ENCODE data around the gene OR51M1.
"Not testable (repeated sequence)": the region's sequence is repeated elsewhere in the genome, so short reads cannot be mapped to it uniquely, and the experiment has no call there.

OR51M1 gene, protein sequence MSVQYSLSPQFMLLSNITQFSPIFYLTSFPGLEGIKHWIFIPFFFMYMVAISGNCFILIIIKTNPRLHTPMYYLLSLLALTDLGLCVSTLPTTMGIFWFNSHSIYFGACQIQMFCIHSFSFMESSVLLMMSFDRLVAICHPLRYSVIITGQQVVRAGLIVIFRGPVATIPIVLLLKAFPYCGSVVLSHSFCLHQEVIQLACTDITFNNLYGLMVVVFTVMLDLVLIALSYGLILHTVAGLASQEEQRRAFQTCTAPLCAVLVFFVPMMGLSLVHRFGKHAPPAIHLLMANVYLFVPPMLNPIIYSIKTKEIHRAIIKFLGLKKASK

DNA sequence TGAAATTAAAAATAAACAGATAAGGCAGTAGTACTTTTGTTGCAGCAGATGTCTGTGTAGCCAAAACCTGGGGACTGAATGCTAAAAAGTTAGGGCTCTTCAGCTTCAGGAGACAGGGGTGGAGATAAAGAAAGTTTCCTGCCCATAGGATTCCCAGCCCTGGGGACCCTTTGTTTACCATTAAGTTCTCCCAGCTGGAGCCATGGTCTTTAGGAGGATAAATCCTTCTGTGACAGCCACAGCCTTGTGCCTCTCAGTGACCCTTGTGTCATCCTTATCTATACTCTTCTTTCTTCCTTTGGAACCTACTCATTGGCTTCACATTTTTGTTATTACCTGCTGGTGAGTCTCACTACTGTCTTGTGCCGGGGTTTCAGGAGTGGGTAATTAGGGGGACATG lies at the start of gene OR51M1:
Gene OR51M1, plus strand, starts transcription at position 237 of the 400 bp plus-strand sequence. CDS start 5,587 bp downstream, outside the sequence.
- DNase-seq (ENCODE audit: low read depth in 2 of 2): no peak

DNA sequence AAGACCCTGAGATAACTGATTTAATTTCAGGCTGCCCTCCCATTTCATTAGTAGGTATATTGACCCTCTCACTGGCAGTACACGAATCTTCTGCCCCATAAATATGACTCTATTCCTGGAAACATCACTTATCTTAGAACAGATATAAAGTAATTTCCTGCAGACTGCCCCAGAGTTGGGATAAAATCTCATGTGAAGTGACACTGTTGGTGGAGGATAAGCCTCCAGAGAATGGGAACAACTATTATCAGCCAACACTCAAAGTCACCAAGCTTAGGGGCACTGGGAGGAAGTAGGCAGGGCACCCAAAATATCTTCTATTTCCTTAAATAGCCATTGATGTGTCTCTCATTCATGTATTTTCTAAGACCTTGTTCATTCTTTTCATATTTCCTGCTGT lies 48.4 kb upstream of the OR51M1 start:
- DNase-seq (ENCODE audit: low read depth in 2 of 2): no peak

DNA sequence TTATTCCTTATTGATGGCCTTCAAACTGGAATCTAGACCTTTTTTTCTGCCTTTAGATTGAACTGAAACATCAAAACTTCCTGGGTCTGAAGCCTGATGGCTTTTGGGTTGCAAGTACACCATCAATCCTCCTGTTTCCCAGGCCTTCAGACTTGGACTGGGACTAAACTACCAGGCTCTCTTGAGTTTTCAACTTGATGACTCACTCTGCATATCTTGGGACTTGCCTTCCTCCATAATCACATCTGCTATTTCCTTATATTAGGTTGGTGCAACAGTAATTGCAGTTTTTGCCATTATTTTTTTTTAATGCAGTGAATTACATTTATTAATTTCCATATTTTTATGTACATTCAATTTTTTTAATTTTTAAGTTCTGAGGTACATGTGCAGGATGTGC lies 47.3 kb upstream of the OR51M1 start:
- DNase-seq (ENCODE audit: low read depth in 2 of 2): no peak

DNA sequence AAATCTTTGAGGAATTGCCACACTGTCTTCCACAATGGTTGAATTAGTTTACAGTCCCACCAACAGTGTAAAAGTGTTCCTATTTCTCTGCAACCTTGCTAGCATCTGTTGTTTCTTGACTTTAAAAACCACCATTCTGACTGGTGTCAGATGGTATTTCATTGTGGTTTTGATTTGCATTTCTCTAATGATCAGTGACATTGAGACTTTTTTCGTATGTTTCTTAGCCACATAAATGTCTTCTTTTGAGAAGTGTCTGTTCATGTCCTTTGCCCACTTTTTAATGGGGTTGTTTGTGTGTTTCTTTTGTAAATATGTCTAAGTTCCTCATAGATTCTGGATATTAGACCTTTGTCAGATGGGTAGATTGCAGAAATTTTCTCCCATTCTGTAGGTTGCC lies 46.4 kb upstream of the OR51M1 start:
- DNase-seq (ENCODE audit: low read depth in 2 of 2): not testable (repeated sequence)

DNA sequence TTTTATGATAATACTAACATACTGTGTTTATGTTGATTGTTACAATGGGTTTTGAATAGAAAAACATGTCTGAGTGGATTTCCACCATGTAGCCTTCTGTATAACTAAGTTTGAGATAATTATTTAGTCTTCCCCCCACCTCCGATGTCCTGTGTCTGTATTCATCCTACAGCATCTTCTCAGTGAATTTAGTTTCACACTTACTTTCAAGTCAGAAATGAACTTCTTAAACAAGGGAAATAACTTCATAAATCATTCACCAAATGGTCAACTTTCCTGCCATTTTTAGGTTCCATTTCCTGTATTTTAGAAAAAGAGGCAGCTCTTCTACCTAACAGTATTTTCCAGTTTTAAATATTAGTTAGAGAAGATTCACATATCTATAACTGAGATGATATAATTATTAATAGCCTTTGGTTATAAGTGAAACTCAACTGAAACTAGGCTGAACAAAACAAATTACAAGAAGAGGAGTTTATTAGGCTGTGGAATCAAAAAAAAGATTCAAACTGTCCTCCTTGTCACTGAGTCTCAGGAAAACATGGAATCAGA lies 43.8 kb upstream of the OR51M1 start:
- DNase-seq (ENCODE audit: low read depth in 2 of 2): no peak

DNA sequence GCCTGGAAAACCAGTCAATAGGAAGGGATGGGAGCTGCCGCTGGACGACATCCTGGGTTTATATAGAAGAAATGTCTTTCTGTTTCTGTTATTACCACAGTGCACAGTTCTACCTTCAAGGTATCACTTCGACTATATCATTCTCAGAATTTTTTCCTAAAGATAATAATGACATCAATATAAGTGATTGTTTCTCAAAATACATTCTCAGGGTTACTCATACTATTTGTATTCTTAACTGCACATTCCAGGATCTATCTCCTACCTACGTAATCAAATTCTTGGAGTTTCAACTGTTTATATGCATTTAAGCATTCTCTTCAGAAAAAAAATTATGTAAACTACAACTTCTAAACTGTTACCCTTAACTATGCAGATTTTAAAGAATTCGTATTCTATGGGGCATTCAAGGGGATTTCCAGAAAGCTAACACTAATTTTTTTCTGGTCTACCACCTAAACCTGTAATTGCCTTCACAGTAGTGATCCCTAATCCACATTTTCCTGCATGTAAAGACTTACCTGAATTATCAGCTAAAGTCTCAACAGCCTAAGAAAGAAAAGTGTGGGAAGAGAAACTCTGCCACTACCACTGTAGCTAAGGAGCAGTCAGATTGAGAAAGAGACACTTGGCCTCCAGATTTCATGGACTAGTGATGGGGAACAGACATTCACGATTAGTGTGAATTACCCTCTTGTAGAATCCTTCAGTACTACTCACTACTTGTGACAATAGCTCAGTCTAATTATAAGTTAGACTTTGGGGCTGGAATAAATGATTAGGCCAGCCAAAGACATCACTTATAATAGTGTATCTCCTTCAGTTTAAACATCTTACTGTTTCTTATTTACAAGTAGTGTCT lies 39.9 kb upstream of the OR51M1 start, which contains the start of gene OR51B5:
Gene OR51B5, minus strand, starts transcription at position 51 of the 862 bp plus-strand sequence. Its CDS starts 0 bp downstream, at position 51.
- DNase-seq (ENCODE audit: low read depth in 2 of 2): no peak

DNA sequence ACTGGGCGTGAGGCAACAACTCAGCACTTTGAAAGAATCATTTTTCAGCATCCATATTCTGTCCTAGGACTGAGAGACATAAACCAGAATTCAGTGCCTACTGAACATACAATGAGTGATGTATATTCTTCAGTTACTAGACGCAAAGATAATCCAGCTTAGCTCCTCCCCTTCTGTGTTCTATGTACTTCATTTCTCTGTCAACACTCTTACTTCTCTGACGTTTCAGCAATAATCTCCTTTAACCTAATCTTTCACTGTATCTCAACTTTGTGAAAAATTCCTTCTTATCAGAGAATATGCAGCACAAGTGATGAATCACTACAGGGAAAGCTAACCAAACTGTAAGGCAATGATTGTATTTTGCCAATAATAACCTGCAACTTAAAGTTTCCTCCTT lies 37.8 kb upstream of the OR51M1 start:
- DNase-seq (ENCODE audit: low read depth in 2 of 2): no peak

DNA sequence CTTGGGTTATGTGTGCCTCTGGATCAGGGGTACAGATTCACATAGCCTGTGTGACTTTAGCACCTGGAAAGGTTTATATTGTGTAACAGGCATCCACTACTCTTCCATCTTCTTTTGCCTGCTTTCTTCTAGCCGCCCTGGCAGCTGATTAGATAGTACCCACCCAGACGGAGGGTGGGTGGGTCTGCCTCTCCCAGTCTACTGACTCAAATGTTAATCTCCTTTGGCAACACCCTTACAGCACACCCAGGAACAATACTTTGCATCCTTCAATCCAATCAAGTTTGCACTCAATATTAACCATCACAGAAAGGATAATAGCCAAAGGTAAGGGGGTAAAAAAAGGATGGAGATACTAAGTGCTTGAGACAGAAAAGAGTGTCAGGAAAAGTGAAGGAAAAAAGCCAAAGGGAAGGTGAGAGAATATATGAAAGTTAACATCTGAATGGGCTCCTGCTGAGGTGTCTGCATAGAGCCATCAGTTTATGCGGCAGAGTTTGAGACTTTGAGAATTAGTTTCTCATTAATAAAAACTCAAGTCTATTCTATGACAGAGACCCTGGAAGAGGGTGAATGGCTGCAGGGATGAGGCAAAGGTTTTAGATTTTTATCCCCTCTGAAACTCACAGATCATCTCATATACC lies 34.9 kb upstream of the OR51M1 start:
- DNase-seq (ENCODE audit: low read depth in 2 of 2): no peak

DNA sequence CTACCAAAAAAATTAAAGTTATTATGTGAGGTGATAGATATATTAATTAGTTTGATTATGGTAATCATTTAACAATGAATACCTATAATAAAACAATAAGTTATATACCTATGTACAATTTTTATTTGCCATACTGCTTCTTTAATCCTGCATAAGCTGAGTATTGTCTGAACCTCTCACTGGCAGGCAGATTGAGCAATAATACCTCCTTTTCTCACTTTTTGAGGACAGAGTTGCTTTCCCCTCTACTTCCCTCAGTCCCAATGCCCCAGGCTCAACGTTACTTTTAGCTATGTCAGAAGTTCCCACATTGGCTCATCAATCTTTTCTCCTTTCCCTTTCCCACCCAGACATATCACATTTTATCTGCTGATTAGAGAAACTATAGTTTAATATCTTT lies 34.1 kb upstream of the OR51M1 start:
- DNase-seq (ENCODE audit: low read depth in 2 of 2): no peak

DNA sequence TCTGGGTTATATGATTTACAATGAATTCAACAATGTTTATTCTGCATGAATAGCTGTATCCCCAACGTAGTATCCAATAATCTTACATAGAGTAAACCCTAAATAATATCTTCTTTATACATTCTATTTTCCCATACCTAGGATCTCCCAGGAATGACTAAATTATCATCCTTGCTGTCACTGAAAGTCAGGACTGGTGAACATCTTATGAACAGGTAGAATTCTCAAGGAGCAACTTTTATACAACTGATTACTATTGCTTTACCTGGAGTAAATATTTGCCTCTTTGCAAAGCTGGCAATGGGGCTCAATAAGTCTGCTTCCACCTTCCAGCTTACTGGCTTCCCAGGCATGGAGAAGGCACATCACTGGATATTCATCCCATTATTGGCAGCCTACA lies 32.4 kb upstream of the OR51M1 start, which contains the start of gene OR51B6:
Gene OR51B6, plus strand, starts transcription at position 301 of the 400 bp plus-strand sequence. Its CDS starts 0 bp downstream, at position 301.
- DNase-seq (ENCODE audit: low read depth in 2 of 2): no peak

DNA sequence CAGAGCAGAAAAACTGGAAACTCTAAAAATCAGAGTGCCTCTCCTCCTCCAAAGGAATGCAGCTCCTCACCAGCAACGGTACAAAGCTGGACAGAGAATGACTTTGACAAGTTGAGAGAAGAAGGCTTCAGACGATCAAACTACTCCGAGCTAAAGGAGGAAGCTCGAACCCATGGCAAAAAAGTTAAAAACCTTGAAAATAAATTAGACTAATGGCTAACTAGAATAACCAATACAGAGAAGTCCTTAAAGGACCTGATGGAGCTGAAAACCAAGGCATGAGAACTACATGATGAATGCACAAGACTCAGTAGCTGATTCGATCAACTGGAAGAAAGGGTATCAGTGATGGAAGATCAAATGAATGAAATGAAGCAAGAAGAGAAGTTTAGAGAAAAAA lies 27.6 kb upstream of the OR51M1 start:
- not testable (repeated sequence) for DNase-seq (ENCODE audit: low read depth in 2 of 2)

DNA sequence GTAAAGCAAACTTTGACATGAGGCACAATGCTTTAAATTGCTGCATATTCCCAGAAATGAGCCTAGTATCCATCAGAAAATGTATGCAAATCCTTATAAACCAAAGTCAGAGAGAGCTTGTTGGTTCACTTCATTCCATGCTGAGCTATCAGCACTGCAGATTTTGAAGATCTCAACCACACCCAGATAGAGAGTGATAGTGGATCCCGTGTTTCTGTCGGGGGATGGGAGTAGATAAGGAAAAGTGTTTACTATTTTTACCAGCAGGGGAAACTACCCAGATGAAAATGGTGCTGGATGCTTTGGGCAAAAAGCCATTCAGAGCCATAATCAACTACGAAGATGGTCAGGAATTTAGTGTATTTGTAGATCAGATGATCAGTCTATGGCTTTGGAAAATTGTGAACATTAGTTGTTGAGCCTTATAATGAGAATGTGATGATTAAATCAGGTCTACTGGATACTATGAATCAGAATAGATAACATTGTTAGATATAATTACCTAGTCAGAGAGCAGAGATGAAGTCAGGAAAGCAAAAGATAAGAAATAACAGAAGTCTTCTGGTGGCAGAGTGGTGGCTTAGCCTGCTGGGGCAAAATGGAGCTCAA lies 21.5 kb upstream of the OR51M1 start:
- no peak for DNase-seq (ENCODE audit: low read depth in 2 of 2)

DNA sequence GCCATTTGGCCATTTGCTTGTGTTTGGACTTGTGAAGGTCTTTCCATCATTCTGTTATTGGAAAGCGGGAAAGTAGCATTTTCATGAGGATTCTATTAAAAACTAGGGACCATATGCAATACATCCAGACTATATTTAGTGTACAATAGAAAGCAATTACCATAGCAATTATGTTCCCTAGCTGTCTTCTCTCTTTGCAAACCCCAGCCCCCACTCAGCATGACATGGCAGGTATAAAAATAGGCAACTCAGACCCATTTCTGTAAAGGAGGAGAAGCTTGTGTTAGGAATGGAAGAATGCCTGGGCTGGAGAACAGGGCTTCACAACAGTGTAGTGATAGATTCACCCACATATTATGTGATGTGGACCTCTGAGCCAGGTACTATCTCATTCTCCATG lies 19.9 kb upstream of the OR51M1 start:
- DNase-seq (ENCODE audit: low read depth in 2 of 2): no peak

DNA sequence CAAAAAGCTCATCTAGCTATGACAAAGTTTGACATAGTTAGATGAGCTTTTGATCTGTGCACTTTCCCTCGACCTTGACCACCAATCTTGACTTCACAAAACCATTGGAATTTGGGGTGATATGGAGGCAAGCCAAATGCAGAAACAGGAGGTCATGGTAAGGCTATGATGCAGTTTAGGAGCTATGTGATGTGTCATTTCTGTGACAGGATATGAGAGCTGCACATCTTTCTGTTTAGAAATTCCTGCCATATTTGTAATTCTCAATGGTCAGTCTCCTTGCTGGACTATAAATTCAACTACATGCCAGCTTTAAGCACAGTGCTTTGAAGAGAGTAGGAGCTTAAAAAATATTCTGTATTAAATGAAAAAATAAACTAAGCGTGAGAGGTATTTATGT lies 19.4 kb upstream of the OR51M1 start:
- no peak for DNase-seq (ENCODE audit: low read depth in 2 of 2)

DNA sequence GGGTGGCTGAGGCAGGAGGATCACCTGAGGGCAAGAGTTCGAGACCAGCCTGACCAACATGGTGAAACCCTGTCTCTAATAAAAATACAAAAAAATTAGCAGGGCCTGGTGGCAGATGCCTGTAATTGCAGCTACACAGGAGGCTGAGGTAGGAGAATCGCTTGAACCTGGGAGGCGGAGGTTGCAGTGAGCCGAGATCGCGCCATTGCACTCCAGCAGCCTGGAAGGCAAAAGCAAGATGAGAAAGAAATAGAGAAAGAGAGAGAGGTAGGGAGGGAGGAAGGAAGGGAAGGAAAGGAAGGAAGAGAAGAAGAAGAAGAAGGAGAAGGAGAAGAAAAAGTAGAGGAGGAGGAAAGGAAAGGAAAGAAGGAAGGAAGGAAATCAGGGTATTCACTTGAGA lies 17.2 kb upstream of the OR51M1 start:
- not testable (repeated sequence) for DNase-seq (ENCODE audit: low read depth in 2 of 2)

DNA sequence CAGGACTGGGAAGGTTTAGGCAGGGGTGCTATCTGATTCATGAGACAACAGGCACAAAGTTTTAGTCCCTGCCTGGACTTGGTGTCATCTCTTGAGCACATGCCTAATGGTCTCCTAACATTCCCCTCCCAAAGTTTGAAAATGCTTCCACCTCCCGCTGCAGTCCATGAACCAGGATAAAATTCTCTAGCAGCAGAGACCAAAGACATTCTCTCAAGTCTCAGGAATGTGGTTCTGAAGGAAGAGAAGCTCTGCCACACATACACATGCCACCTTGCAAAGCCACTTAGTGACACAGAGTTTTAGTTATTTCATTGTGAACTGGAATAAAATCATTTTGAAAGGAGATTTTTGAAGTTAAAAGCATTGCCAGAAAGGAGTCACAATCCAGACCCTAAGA lies 16.8 kb upstream of the OR51M1 start:
- no peak for DNase-seq (ENCODE audit: low read depth in 2 of 2)

DNA sequence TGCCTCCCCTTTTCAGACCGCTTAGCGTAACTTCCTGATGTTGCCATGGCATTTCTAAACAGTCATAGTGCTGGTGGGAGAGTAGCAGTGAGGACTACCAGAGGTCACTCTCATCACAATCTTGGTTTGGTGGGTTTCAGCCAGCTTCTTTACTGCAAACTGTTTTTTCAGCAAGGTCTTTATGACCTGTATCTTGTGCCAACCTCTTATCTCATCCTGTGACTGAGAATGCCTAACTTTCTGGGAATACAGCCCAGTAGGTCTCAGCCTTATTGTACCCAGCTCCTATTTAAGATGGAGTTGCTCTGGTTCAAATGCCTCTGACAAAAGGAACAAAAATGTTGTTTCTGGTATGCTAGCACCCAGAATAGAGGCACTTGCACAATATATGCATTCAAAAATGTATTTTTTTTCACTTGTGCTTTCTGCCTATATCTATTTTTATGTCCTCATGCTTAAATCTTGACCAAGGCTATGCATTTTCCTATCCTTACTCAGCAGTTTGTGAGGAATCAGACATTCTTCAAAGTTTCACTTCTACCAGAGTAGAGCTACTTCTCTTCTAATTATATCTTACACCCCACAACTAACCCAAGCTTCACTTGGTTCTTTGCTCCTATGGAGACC lies 16.1 kb upstream of the OR51M1 start:
- no peak for DNase-seq (ENCODE audit: low read depth in 2 of 2)

DNA sequence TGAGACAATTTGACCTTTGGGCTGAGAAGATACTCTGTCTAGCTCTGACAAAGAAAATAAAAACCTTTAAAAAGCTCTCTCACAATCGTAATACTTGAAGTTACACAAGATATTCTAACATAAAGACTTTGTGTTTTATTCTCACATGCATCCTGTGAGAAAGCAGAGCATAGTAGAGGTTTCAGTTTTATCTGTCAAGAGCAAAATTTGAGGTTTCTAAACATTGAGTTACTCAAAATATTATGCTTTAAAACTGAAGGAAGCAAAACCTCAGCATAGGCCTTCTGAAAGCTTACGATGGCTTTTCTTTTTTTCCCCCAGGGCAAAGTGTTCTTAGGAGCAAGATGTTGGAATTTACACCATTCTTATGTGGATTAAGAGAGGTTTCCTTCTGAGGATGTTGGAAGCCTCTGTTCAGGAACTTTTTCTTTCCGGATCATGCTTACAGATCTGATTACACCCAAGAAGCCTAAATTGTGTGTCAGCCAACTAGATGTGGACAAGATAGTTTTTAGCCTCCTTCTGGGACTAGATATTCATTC lies 15.0 kb upstream of the OR51M1 start:
- DNase-seq (ENCODE audit: low read depth in 2 of 2): no peak

DNA sequence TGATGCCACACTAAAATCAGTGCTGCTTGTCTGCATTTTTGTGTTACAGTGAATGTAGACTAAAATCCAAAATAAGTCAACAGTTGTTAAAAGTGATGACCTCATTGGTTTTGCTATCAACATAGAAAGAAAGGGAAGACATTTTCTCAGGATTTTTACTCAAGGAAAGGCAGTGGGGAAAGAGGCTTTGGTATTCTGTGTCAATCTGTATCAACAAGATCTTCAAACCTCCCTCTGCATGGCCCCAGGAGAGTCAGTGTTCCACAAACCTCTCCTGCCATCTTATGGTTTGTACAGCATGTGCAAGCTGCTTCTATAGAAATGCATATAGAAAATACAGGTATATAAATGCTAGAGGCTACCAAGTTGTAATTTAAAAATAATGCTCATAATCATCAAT lies 13.8 kb upstream of the OR51M1 start:
- DNase-seq (ENCODE audit: low read depth in 2 of 2): no peak

DNA sequence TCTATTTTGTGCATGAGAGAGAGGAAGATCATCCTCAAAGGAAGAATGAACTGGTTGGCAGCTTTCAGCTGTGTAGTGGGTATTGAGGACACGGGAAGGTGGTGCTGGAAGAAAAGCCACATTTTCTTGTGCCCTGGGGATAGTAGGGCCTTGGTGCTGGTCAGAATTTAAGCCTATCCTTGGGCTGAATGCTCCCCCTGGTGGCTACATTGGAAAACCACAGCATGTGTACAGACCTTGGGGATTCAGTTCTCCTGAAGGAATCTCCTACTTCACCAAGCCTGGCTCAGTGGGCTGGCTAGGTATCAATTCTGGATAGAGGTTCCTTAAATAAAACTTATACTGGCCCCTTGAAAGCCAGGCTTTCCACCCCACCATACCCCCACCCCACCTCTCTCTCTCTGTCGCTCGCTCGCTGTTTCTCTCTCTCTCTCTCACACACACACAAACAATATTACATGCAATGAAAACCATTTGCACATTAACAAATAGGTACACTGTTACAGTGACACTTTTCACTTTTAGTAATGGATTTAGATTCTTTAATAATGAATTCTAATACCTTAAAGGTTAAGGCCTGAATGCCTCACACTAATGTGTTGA lies 2.8 kb upstream of the OR51M1 start:
- DNase-seq (ENCODE audit: low read depth in 2 of 2): peak; percentile 15 to 21

All from stimulated activated CD4-positive, alpha-beta T cell treated with anti-CD3 and anti-CD28 coated beads, Interleukin-4, amount 100 ng/mL, for 48 hours (primary cell).